C4-2B (cell line): ENCODE measurements around the gene RNF217.

Experiments
- H3K27ac ChIP-seq: fragments of 450-650 bp; 2 replicates; pipeline ENCODE4 v1.5.1; 2017
- ZFX ChIP-seq: fragments of 450-650 bp; IDR thresholded peaks from 2 replicates; pipeline ENCODE4 v1.6.1; 2017
- TF ChIP-seq, protein P1 (sequence below): fragments of 450-650 bp; conservative IDR thresholded peaks from 2 replicates; pipeline ENCODE4 v1.5.1; 2017; ENCODE audit warnings: mild to moderate bottlenecking

The RNF217 gene

DNA sequence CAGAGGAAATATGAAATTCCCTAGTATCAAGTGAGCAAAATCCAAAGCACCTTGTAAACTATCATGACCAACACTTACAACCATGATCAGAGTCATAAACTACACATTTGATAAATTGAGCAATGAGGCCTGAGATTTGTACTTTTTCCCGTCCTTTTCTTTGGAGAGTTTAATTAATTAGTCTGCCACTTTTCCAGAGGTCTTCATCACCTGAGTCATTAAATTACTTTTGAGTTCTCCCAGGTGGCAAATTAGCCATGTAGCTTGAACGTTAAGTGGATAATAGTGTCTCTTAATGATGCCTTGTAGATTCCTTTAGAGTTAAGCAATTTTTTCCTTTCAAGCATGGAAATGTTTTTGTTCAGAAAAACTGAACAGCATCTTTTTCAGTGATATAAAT, 75.6 kb downstream of the RNF217 start:
- TF ChIP-seq, protein P1, sequence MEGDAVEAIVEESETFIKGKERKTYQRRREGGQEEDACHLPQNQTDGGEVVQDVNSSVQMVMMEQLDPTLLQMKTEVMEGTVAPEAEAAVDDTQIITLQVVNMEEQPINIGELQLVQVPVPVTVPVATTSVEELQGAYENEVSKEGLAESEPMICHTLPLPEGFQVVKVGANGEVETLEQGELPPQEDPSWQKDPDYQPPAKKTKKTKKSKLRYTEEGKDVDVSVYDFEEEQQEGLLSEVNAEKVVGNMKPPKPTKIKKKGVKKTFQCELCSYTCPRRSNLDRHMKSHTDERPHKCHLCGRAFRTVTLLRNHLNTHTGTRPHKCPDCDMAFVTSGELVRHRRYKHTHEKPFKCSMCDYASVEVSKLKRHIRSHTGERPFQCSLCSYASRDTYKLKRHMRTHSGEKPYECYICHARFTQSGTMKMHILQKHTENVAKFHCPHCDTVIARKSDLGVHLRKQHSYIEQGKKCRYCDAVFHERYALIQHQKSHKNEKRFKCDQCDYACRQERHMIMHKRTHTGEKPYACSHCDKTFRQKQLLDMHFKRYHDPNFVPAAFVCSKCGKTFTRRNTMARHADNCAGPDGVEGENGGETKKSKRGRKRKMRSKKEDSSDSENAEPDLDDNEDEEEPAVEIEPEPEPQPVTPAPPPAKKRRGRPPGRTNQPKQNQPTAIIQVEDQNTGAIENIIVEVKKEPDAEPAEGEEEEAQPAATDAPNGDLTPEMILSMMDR: no peak
- no peak for TF ChIP-seq ZFX

DNA sequence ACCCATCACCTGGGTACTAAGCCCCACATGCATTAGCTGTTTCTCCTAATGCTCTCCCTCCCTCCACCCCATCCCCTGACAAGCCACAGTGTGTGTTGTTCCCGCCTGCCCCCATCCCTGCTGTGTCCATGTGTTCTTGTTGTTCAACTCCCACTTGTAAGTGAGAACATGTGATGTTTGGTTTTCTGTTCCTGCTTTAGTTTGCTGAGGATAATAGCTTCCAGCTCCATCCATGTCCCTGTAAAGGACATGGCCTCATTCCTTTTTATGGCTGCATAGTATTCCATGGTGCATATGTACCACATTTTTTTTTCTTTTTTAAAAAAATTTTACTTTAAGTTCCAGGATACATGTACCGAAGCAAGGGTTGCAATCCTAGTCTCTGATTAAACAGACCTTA, 76.7 kb downstream of the RNF217 start:
- no peak overlapping the region for H3K27ac ChIP-seq
- TF ChIP-seq ZFX: no peak
- TF ChIP-seq, protein P1: no peak

More for the DNA sequence above, 75.6 kb downstream of the RNF217 start:
- H3K27ac ChIP-seq: no peak overlapping the region

DNA sequence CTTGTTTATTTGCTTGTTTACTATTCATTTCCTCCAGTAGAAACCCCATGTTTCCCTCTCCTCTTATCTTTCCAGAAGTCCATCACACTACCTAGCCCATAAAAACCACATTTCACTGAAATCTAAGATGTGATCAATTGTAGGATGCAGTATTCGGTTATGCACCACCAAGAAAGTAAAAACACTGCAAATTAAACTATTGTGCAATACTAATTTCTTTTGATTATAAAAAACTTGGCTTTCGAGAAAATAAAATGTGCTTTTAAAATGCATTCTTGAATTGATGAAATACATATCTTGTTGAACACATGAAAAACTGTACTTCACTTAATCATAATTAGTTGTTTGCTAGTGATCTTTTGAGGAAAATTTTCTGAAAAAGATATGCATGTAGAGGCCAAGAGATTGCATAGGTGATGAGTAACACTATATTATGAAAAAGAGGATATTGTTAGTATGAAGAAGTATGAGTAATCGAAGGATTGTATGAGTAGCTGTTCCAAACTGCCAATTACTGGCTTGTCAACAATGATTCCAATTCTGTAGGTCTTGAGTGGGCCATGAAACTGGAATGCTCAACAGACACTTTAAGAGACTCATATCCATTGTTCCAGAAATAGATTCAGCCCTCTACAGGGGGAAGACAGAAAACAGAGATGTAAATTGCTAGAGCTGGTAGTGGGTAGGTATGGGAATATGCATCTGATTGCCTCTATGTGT, 79.7 kb downstream of the RNF217 start:
- no peak for TF ChIP-seq ZFX
- TF ChIP-seq, protein P1: no peak

GRCh38 chr6:125044066-125044465, 81.8 kb downstream of the RNF217 start:
- H3K27ac ChIP-seq: no peak overlapping the region

More for the DNA sequence above, 79.7 kb downstream of the RNF217 start:
- H3K27ac ChIP-seq: no peak overlapping the region

GRCh38 chr6:125044667-125045066, 82.4 kb downstream of the RNF217 start:
- H3K27ac ChIP-seq: no peak overlapping the region

More at GRCh38 chr6:125044066-125044465, 81.8 kb downstream of the RNF217 start:
- TF ChIP-seq, protein P1: no peak
- no peak for TF ChIP-seq ZFX

GRCh38 chr6:125046107-125046925, 84.1 kb downstream of the RNF217 start:
- TF ChIP-seq ZFX: no peak
- TF ChIP-seq, protein P1: no peak
- no peak overlapping the region for H3K27ac ChIP-seq

More at GRCh38 chr6:125044667-125045066, 82.4 kb downstream of the RNF217 start:
- TF ChIP-seq ZFX: no peak
- TF ChIP-seq, protein P1: no peak

GRCh38 chr6:125048274-125048673, 86.0 kb downstream of the RNF217 start:
- no peak overlapping the region for H3K27ac ChIP-seq
- no peak for TF ChIP-seq ZFX
- TF ChIP-seq, protein P1: no peak
